GM19467 (cell line): ENCODE results near the gene DUSP11.
A peak's percentile ranks its signal among the peaks of the same experiment; 100 is the strongest.
"Not testable (repeated sequence)": the region's sequence is repeated elsewhere in the genome, so short reads cannot be mapped to it uniquely, and the experiment has no call there.

Source experiments
- ATAC-seq: cut with Tn5 transposase; IDR thresholded peaks from one replicate; pipeline ENCODE4 v1.9.1; 2021; ENCODE audit warnings: mild to moderate bottlenecking, moderate library complexity; ENCODE audit not compliant: unreplicated experiment

DUSP11 gene

DNA sequence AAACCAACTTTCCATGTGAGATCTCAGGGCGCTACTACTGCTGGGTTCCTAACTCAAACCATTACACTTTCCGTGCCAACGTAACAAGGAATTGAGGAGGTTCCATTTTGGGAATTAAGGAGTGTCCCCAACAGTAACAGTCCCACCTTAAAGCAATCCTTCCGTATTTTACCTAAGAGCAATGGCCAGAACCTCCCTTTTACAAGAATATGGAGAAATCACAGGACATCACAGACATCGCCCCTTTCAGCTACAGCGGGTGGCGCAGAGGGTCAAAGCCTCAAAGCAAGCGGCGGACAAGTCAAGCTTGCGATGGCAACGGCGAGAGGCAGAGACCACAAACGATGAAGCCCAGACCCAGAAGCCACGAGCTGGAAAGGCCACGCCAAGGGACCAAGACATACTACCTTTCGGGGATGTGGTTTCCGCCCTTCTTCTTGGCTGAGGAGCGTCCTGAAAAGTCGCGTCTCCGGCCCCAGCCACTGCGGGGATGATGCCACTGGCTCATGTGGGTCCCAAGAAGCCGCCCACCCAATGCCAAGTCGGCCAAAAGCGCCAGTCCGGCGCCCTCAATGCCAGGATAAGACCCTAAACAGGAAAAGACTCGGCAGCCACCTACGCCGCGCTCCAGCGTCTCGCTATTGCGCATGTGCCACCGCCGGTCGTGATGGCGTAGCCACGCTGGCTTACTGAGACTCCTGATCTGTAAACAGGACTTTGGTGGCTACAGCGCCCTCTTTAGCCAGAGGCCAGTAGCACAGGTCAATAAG is at the start of gene DUSP11:
TSS of gene DUSP11 (minus strand) at position 637 of the 770 bp plus-strand sequence. CDS start at position 508, 129 bp downstream.
- ATAC-seq, result peak; percentile 98

DNA sequence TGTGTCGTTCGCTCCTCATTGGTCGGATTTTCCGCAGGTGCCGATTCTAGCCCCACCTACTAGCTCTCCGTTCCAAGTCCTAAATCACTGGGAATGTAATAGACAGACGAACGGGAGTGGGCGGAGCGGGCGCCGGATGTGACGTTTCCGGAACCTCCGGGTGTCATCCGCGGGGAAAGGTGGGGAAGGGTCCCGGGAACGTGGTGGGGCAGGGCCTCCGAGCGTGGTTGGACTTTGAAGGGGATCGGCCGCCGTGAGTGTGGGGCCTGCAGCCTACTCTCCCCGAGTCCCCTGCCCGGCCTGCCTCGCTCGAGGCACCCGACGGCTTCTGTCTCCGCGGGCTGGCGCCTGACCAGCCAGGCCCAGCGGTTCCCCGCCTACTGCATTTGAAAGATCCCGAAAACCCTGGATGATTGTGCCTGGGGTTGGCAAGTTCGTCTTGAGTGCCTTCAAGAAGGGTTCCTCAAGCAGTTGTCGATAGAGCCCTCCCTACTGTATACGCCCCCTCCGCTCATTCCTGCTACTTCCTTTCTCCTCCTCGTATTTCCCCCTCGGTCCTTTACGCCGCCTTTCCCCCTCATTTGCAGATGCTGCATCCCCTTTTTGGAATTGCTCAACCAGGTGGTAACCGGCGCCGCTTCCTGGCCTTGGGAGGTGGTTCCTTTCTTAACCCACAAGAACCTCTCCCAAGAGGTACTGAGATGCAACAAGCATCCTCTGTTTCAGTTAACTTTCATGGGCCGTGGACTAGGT is 49.1 kb upstream of the DUSP11 start, which contains the start of gene STAMBP:
TSS of gene STAMBP (plus strand) at position 144 of the 753 bp plus-strand sequence. CDS start 1,896 bp downstream, outside the sequence.
- peak; percentile 78 for ATAC-seq

DNA sequence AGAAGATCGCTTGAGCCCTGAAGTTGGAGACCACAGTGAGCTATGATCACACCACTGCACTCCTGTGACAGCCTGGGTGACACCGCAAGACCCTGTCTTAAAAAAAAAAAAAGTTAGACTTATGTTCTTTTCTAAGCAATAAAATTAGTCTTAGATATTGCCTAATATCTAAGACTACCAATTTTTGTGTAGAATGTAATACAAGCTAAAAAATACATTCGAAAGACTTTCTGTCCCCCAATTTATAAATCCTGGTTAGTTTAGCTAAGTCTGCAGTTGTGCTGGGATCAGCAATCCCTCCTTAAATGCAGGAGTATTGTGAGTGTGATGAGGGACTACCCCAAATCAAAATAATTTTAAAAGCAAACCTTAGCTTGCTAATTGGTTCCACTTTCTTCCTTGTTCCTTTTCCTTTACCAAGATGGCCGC is 48.5 kb upstream of the DUSP11 start:
- ATAC-seq, result no peak

DNA sequence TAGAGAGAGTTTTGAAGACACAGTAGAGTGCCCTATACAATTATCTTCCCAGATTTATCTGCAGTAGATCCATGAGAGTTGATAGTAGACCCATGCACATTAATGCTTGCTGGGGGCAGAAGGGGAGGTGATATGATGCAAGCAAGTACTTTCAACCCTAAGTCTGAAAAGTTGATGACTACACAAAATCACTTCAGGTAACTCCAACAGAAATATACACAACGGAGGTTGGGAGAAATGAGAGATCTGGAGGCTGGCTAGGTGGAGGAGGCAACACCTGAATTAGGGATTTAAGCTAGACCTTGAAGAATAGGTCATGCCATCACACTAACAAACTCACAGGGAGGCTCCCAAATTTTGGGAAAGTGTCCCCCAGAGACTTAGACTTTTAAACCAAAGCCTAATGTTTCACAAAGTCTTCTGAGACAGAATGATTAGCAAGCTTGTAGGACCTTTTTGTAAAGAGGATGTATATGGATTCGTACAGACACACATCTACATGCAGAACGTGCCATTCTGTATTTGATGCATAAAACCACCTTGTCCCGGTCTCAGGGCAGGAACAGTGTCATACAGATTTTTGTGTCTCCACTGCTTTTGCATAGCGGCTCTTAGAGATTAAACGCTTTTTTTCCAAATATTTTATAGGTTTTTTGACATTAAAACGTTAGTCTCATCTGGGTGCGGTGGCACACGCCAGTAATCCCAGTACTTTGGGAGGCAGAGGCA is 47.9 kb upstream of the DUSP11 start:
- ATAC-seq, result no peak

DNA sequence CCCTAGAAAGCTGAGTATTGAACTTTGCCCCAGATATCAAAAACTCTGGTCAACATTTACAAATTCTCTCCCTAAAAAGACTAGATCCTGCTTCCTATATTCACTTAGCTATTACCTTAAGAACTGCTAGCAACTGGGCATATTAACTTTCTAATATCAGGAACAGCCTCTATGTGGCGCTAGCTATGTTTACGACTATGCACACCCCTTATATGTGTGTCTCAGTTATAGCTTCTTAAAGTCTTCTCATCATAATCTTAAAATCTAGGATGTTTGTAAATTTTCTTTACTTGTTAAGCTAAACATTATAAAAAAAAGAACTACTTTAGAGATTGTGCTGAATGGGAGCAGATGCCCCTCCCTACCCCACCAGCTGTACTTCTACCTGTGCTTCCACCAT is 47.1 kb upstream of the DUSP11 start:
- no peak for ATAC-seq

DNA sequence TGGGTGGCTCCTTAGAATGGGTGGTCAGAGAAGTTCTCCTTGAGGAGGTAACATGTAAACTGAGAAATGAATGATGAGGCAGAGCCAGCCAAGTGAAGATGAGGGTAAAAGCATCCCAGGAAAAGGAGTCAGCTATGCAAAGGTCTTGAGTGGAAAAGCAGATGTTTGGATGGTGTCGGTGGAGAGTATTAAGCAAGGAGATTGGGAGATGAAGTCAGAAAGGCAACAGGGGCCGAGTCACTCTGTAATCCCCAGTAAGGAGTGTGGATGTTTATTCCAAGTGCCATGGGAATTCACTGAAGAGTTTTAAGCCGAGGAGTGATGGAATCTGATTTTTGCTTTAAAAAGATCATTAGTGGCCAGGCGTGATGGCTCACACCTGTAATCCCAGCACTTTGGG is 45.5 kb upstream of the DUSP11 start:
- no peak for ATAC-seq

DNA sequence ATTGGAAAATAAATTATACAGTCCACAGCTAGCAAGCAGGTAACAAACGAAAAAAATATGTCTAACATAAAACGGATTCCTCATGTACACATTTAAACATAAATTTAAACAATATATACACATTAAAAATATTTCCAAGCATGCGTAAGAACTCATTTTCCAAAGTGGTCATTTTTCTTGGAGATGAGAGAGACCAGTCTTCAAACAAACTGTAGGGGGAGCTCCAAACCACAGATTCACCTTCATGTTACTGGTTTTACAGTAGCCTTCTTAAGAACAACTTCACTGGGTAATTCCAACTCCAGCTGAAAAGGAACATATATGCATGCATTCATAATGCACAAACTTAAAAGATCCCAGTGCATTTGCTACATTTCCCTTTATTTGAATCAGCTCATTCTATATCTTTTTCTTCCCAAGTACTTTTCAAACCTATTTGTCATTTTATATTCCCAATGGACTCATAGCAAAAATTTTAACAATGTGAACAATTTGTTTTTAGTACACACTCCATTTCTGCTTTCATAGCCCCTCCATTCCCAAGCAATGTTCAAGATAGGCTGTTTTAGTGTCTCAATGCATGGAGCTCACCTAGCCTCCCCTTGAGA is 44.1 kb upstream of the DUSP11 start:
- no peak for ATAC-seq

DNA sequence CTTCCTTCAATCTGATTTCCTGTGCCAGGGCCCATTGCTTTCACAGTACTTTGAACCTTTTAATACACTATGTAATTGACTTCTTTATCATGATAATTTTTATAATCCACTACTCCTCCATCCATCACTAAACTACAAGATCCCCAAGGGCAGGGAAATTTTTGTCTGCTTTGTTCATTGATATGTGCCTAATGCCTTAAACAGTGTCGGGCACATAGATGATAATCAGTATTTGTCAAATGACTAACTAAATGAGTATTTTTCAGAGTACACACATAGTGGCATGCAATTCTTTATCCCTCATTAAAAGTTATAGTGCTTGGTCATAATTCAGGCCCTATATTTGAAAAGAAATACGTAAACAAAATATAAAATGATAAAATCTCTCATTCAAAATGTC is 43.5 kb upstream of the DUSP11 start:
- ATAC-seq, result no peak

DNA sequence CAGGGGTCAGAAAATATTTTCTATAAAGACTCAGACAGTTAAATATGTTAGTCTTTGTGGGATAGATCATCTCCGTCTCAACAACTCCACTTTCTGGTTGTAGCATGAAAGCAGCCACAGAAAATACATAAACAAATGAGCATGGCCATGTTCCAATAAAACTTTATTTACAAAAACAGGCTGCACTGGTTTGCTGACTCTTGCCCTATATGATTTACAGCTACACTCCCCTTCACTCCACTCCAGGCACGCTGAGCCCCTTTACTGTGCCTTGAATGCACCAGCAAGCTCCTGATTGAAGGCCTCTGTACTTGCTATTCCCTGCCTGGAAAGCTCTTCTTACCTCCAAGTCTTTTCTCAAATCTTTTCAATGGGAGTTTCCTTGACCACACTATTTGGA is 43.1 kb upstream of the DUSP11 start:
- ATAC-seq, result no peak

DNA sequence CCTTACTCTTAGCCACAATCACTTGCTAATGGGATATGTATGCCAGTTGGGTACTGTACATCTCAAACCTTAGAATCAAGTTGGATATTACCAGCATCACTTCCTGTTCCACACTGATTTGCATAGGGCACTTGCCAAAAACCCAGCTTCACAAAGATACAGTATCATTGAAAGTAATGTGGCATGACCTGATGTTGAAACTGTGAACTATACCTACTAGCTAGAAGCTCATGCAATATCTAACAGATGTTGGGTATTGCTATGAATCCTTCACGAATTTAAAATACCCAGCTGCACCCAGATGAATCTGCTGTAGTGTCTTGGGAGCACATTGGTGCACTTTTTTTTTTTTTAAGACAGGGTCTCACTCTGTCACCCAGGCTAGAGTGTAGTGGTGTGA is 42.4 kb upstream of the DUSP11 start:
- ATAC-seq, result peak; percentile 52

DNA sequence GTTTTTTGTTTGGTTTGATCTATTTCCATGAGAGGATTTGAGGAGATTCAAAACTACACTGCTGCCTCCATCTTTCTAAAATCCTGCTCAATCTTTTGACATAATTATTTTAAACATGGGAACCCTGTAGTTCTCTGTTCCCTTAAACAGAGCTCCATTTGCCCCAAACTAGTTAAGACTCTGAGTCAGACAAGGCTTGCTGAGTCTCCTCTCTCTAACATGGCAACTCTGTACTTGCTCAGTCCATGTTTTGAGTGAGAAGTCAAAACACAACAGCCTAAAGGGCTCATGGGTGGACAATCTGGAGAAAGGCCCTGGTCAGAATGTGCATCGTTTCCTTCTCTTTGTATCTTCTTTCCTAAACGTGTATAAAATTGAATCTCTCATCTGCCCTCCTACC is 41.8 kb upstream of the DUSP11 start:
- ATAC-seq, result no peak

DNA sequence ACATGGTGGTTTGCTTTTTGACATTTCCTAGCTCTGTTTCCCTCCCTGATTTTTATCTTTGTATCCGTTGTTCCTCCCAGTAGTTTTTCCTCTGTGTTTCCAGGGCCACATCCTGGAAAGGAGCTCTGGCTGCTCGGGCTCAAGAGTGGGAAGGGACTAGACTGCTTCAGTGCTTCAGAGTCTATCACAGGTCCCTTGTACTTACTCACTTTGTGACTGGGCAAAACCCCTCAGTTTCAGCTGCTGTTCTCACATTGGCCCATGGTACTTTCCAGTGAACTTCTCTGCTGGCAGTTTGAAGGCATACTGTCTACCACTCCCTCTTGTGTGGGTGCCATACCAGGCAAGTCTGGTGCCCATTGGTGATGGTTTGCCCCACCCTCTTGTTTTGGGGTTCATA is 41.3 kb upstream of the DUSP11 start:
- peak; percentile 54 for ATAC-seq

DNA sequence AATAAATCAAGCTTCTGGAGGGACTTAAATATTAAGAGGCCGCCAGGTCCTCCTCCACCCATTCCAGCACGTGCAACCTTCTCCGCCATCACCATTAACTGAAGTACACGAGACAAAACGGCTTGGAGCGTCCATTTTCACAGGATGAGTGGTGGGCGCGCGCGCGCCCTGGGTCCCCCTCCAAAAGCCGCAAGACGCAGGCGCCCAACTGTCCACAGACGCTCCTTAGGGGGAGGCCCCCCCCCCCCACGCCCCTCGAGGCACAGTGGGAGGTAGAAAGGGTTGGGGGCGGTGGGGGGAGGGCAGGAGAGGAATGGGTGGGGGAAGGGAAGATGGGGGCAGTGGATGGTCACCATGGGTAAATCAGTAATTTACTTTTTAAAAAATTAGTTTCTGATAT is 38.4 kb upstream of the DUSP11 start:
- ATAC-seq, result no peak

DNA sequence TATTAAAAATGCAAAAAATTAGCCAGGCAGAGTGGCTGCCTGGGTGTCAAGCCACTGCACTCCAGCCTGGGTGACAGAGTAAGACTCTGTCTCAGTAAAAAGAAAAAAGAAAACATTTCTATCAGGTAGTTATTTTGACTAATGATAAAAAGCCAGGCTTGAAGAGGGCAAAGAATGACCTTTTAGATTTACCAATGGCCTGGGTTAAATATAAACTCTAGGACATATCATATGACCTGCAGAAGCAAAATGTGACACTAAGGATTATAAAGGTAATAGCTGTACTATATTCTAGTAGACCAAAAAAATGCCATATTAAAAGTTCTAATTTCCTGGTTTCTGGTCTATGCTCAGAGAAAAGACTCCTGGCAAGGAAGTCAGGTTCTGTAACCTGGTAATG is 32.7 kb upstream of the DUSP11 start:
- no peak for ATAC-seq

DNA sequence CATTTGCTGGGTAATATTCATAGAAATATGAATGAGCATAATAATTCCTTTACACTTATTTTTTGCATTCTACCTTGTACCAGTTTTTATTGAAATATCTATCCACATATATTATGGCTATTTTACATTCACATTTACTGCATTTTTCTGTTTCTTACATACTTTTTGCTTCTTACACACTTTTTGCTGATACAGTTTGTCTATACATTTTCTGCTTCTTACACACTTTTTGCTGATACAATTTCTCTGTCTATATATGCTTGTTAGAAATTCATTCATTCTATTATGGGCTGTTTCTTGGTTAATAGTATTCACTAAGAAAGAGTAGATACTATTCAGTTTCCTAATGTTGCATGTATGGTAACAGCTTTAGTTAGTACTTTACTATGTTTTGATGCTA is 32.0 kb upstream of the DUSP11 start:
- no peak for ATAC-seq

DNA sequence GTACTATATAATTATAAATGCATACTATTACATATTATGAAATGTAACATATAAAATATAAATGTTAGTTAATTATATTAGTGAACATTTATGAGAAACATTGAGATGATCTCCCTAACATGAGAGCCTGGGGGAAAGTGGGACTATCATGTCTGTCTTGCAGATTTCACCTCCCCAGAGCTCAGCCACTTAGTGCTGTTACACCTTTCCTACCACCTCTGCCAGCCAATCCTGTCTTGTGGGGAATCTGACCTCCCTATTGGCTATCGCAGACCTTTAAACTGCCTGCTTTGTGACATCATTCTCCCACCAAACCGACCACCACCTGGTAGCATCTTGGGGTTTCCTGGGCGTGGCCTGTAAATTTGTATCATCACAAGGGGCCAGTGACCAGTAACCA is 4.0 kb upstream of the DUSP11 start, which contains the start of gene C2orf78:
TSS of gene C2orf78 (plus strand) at position 301 of the 400 bp plus-strand sequence. CDS start 127 bp downstream, outside the sequence.
- not testable (repeated sequence) for ATAC-seq

DNA sequence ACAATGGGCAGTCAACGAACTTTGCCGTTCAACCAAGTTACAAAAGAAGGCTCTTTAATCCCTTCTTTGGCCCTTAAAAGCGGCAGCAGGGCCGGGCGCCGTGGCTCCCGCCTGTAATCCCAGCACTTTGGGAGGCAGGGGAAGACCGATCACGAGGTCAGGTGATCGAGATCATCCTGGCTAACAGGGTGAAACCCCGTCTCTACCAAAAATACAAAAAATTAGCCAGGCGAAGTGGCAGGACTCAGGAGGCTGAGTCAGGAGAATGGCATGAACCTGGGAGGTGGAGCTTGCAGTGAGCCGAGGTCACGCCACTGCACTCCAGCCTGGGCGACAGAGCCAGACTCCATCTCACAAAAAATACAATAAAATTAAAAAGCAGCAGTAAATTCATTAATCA is 3.5 kb upstream of the DUSP11 start:
- not testable (repeated sequence) for ATAC-seq

DNA sequence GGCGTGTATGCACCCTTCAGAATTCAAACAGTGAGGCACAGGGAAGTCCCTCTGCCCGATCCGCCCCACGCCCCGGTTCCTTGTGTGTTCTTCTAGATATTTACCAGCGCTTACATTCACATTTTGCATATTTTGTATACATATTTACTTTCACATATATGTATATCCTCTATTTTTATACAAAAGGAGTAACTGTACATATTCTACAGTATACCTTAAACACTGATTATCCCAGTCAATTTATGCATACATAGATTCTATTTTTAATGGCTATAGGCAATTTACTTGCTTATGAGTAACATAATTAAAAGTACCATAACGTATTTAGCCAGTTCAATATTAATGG is 307 bp upstream of the DUSP11 start:
- ATAC-seq, result no peak

DNA sequence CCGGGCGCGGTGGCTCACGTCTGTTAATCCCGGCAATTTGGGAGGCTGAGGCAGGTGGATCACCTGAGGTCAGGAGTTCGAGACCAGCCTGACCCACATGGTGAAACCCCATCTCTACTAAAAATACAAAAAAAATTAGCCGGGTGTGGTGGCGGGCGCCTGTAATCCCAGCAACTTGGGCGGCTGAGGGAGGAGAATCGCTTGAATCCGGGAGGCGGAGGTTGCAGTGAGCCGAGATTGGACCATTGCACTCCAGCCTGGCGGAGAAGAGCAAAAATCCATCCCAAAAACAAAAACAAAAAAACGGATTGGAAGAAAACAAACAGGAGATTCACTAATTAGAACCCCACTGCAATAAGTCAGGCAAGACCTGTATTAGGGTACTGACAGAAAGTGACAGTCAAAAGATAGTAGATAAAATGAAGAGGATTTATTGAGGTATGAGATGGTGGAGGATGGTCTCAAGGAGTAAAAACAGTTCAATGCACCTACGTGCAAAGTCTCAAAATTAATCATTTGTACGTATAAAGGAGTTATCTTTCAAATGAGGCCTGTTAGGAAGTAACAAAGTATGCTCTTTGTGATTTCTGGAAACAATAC is 936 bp downstream of the DUSP11 start:
- ATAC-seq, result not testable (repeated sequence)

DNA sequence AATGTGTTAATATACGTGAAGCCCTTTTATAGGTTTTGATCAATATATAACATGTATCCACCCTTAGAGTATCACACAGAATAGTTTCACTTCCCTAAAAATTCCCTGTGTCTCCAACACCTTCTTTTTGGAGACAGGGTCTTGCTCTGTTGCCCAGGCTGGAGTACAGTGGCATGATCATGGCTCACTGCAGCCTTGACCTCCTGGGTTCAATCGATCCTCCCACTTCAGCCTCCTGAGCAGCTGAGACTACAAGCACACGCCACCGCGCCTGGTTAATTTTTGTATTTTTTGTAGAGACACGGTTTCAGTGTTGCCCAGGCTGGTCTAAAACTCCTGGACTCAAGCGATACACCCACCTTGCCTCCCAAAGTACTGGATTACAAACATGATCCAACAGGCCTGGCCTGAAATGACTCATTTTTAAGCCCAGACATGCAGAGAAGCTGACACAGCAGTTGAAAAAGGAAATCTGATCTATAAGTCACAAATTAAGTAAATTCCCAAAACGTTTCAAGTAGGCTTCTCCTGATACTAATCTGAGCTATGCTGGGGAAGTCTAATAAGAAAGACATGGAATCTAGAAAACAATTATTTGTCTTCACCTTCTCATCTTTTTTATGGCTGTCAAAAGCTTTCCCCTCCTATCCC is 2.9 kb downstream of the DUSP11 start:
- ATAC-seq, result no peak
